ENCODE measurements around the gene NRDC.
A peak's percentile ranks its signal among the peaks of the same experiment; 100 is the strongest.
"Not testable (repeated sequence)": the region's sequence is repeated elsewhere in the genome, so short reads cannot be mapped to it uniquely, and the experiment has no call there.

Gene NRDC

GRCh38 chr1:51840743-51841461 lies 37.6 kb downstream of the NRDC start:
- DNase-seq = no peak

GRCh38 chr1:51840182-51840581 lies 38.3 kb downstream of the NRDC start:
- no peak for DNase-seq

GRCh38 chr1:51839094-51839493 lies 39.4 kb downstream of the NRDC start:
- DNase-seq = no peak

- no peak for DNase-seq
These were observed 41.3 kb downstream of the NRDC start for GRCh38 chr1:51837243-51837642.

- no peak for DNase-seq
These were observed 44.8 kb downstream of the NRDC start for GRCh38 chr1:51833700-51834099.

- no peak for DNase-seq
These were observed 49.5 kb downstream of the NRDC start for GRCh38 chr1:51829058-51829457.

- no peak for DNase-seq
These were observed 58.7 kb downstream of the NRDC start for GRCh38 chr1:51819810-51820209.

- not testable (repeated sequence) for DNase-seq
These were observed 59.5 kb downstream of the NRDC start for GRCh38 chr1:51819021-51819420.

GRCh38 chr1:51818487-51818886 lies 60.0 kb downstream of the NRDC start:
- no peak for DNase-seq

GRCh38 chr1:51814513-51814912 lies 64.0 kb downstream of the NRDC start:
- no peak for DNase-seq

- no peak for DNase-seq
These were observed 79.2 kb downstream of the NRDC start for GRCh38 chr1:51799372-51799771.

- DNase-seq = no peak
These were observed 83.7 kb downstream of the NRDC start for GRCh38 chr1:51794868-51795267.

- no peak for DNase-seq
These were observed 84.3 kb downstream of the NRDC start for GRCh38 chr1:51794260-51794659.

- no peak for DNase-seq
These were observed 85.7 kb downstream of the NRDC start for GRCh38 chr1:51792864-51793263.

GRCh38 chr1:51791888-51792287 lies 86.6 kb downstream of the NRDC start:
- DNase-seq = no peak

- no peak for DNase-seq
These were observed 88.1 kb downstream of the NRDC start for GRCh38 chr1:51790385-51790784.

GRCh38 chr1:51789342-51789741 lies 89.2 kb downstream of the NRDC start:
- no peak for DNase-seq

GRCh38 chr1:51788938-51789337 lies 89.6 kb downstream of the NRDC start:
- no peak for DNase-seq

GRCh38 chr1:51784997-51785421 lies 93.5 kb downstream of the NRDC start:
- DNase-seq = no peak

GRCh38 chr1:51780927-51781326 lies 97.6 kb downstream of the NRDC start:
- no peak for DNase-seq

- no peak for DNase-seq
These were observed 102.1 kb downstream of the NRDC start for GRCh38 chr1:51776408-51776807.

- peak; percentile 50 for DNase-seq
These were observed 109.4 kb downstream of the NRDC start for GRCh38 chr1:51768971-51769588.

GRCh38 chr1:51761351-51761750 lies 117.2 kb downstream of the NRDC start:
- no peak for DNase-seq

- no peak for DNase-seq
These were observed 117.7 kb downstream of the NRDC start for GRCh38 chr1:51760872-51761271.

GRCh38 chr1:51758310-51758709 lies 120.2 kb downstream of the NRDC start:
- DNase-seq = no peak

All from CD4-positive, alpha-beta T cell treated with Interleukin-12 subunit alpha and Interleukin-12 subunit beta, for 1 hour (primary cell).